MCF 10A (cell line): ENCODE results near the gene UNC80. TPM values are rescaled to one million over a fixed set of nuclear protein-coding genes. Genes with fewer than 3 reads are reported as not detected.
A peak's percentile ranks its signal among the peaks of the same experiment; 100 is the strongest.

Experiments
- BruUV-seq: library from RNA; stranded (reverse); fragments of 400-500 nt; replicated peaks from 2 replicates; lab custom pipeline; 2021; lab: Mats Ljungman, UMichigan
- CTCF ChIA-PET: fragments of 300-600 bp; sonication (Branson Sonifier 250); formaldehyde crosslinking; extraction: SDS; loops from one replicate; lab custom pipeline; 2021; ENCODE audit warnings: antibody characterized with exemption, inconsistent platforms; lab: Yijun Ruan, JAX
- POLR2A ChIA-PET: fragments of 300-600, 350-650 bp; sonication (Branson Sonifier 250); formaldehyde crosslinking; extraction: SDS; loops from one replicate; lab custom pipeline; 2020; ENCODE audit warnings: antibody characterized with exemption, inconsistent platforms; lab: Yijun Ruan, JAX
- DNase-seq: peaks from one replicate; pipeline ENCODE4 v3.0.0-alpha.2; 2018; ENCODE audit not compliant: unreplicated experiment
- H3K27ac Mint-ChIP-seq: one replicate; pipeline ENCODE4 v1.8.0; 2022; ENCODE audit warnings: mild to moderate bottlenecking, low read depth, mixed read lengths; ENCODE audit not compliant: unreplicated experiment
- H3K27me3 Mint-ChIP-seq: one replicate; pipeline ENCODE4 v1.8.0; 2022; ENCODE audit warnings: mixed read lengths; ENCODE audit not compliant: insufficient read depth, unreplicated experiment
- H3K36me3 Mint-ChIP-seq: one replicate; pipeline ENCODE4 v1.8.0; 2022; ENCODE audit warnings: mild to moderate bottlenecking, moderate library complexity, mixed read lengths; ENCODE audit not compliant: insufficient read depth, unreplicated experiment
- H3K4me1 Mint-ChIP-seq: one replicate; pipeline ENCODE4 v1.8.0; 2022; ENCODE audit warnings: mixed read lengths; ENCODE audit not compliant: insufficient read depth, unreplicated experiment
- H3K4me3 Mint-ChIP-seq: one replicate; pipeline ENCODE4 v1.8.0; 2022; ENCODE audit warnings: mild to moderate bottlenecking, moderate library complexity, mixed read lengths; ENCODE audit not compliant: unreplicated experiment
- H3K9me3 Mint-ChIP-seq: one replicate; pipeline ENCODE4 v1.8.0; 2022; ENCODE audit warnings: mixed read lengths; ENCODE audit not compliant: unreplicated experiment
- CTCF ChIP-seq: fragments of 200-600 bp; IDR thresholded peaks from one replicate; pipeline ENCODE4 v1.8.0; 2022; ENCODE audit warnings: antibody characterized with exemption, mild to moderate bottlenecking; ENCODE audit not compliant: unreplicated experiment
- intact Hi-C: fragments of 100-400 bp; cut with micrococcal nuclease; formaldehyde crosslinking; loops from 2 replicates; pipeline ENCODE4 v1.14.1; 2022
- total RNA-seq: library from RNA; stranded (reverse); gene quantifications from 2 replicates; pipeline ENCODE4 v1.2.3, GENCODE V29; 2022

Gene UNC80
- total RNA-seq, 1 experiment from 2014 or later: not detected

- ChIA-PET POLR2A (no interaction called here), CTCF (interaction anchor here (0.6 to 1.4 kb wide), 3 partner anchors 41 to 176 kb away, joined by 3 to 4 read pairs (median 4); no protein-coding TSS in a partner anchor)
- H3K36me3 Mint-ChIP-seq: peaks cover 88% of the 10 kb centered on the region
- no peak overlapping the region for H3K4me3 Mint-ChIP-seq
- H3K27ac Mint-ChIP-seq: no peak overlapping the region
- no peaks in the 10 kb centered on the region for H3K9me3 Mint-ChIP-seq
- TF ChIP-seq CTCF: no peak
- H3K27me3 Mint-ChIP-seq: no peaks in the 10 kb centered on the region
- intact Hi-C loops: no loop called here
- BruUV-seq: no TSS peak
- H3K4me1 Mint-ChIP-seq: no peaks in the 10 kb centered on the region
- DNase-seq: no peak
These were observed 248.5 kb downstream of the UNC80 start for GRCh38 chr2:210020138-210020537.

- intact Hi-C loops: no loop called here
- Mint-ChIP-seq H3K4me1 (no peaks in the 10 kb centered on the region), H3K27me3 (no peaks in the 10 kb centered on the region), H3K9me3 (no peaks in the 10 kb centered on the region), H3K27ac (no peak overlapping the region), H3K4me3 (no peak overlapping the region), H3K36me3 (peaks cover 77% of the 10 kb centered on the region)
- no peak for TF ChIP-seq CTCF
- ChIA-PET POLR2A (no interaction called here), CTCF (interaction anchor here (0.6 to 1.0 kb wide), 2 partner anchors 11 to 25 kb away, joined by 3 to 4 read pairs; no protein-coding TSS in a partner anchor)
- no peak for DNase-seq
- no TSS peak for BruUV-seq
These were observed 251.2 kb downstream of the UNC80 start for GRCh38 chr2:210022824-210023223.

- no peaks in the 10 kb centered on the region for H3K9me3 Mint-ChIP-seq
- no peak for DNase-seq
- intact Hi-C loops: no loop called here
- CTCF ChIA-PET: interaction anchor here (0.7 to 1.5 kb wide), 2 partner anchors 9 to 46 kb away, joined by 3 to 4 read pairs; no protein-coding TSS in a partner anchor
- BruUV-seq: no TSS peak
- no peak for TF ChIP-seq CTCF
- no peaks in the 10 kb centered on the region for H3K27me3 Mint-ChIP-seq
- H3K4me1 Mint-ChIP-seq: no peaks in the 10 kb centered on the region
- peak overlapping the region; percentile 58 for H3K27ac Mint-ChIP-seq
- no peak overlapping the region for H3K4me3 Mint-ChIP-seq
- POLR2A ChIA-PET: no interaction called here
- H3K36me3 Mint-ChIP-seq: peaks cover 47% of the 10 kb centered on the region
These were observed 256.0 kb downstream of the UNC80 start for GRCh38 chr2:210027608-210028007.

DNA sequence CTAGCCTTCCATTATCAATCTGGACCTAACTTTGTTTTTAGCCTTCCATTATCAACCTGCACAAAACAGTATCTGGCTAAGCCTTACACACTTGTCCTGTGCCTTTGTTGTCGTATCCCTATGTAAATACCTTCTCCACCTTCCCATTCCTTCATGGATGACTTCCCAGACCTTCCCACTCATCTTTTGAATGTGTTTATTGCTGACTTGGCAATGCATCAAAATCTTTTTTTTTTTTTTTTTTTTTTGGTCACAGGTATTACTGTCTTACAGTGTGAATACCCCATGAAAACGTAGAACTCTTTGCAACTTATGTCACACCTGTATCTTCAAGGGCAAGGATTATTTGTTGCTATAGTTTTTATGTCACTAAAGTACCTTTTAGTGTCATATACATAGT, 256.5 kb downstream of the UNC80 start:
- POLR2A ChIA-PET: no interaction called here
- CTCF ChIA-PET: no interaction called here
- no peak for TF ChIP-seq CTCF
- peak overlapping the region; percentile 58 for H3K27ac Mint-ChIP-seq
- no peak for DNase-seq
- intact Hi-C loops: no loop called here
- H3K36me3 Mint-ChIP-seq: peaks cover 51% of the 10 kb centered on the region
- H3K4me1 Mint-ChIP-seq: no peaks in the 10 kb centered on the region
- no peaks in the 10 kb centered on the region for H3K9me3 Mint-ChIP-seq
- BruUV-seq: no TSS peak
- no peak overlapping the region for H3K4me3 Mint-ChIP-seq
- H3K27me3 Mint-ChIP-seq: no peaks in the 10 kb centered on the region
